Stomach (tissue), 4 donors: ENCODE results near the gene MPZL2.
"Not testable (repeated sequence)": the region's sequence is repeated elsewhere in the genome, so short reads cannot be mapped to it uniquely, and the experiment has no call there.

Source experiments
- EP300 ChIP-seq: sonication (generic); formaldehyde crosslinking; IDR thresholded peaks from one replicate; pipeline ENCODE4 v1.6.1; 2017; ENCODE audit warnings: antibody characterized with exemption
- POLR2AphosphoS5 ChIP-seq, 3 donors: sonication (generic); formaldehyde crosslinking; IDR thresholded peaks; one replicate each; pipeline ENCODE4 v1.6.1; 2016; ENCODE audit warnings: antibody characterized with exemption in 3 of 3

GRCh38 chr11:118308995-118309528 is 45.0 kb upstream of the MPZL2 start:
- TF ChIP-seq POLR2AphosphoS5 (IDR thresholded peaks at IDR 0.05); EP300: not testable (repeated sequence)
